ENCODE measurements around the gene CDC123. TPM values are rescaled to one million over a fixed set of nuclear protein-coding genes. Genes with fewer than 3 reads are reported as not detected.
A peak's percentile ranks its signal among the peaks of the same experiment; 100 is the strongest.

Gene CDC123
- total RNA-seq, 1 experiment from 2014 or later: 191 TPM

GRCh38 chr10:12186323-12186722, 9.7 kb upstream of the CDC123 start:
- in situ Hi-C loops (cut with HindIII; ENCODE audit: low pct_unique_long_range_greater_than_20kb, low sequenced_read_pairs): no loop called here
- DNase-seq (ENCODE audit: low read depth): no peak

GRCh38 chr10:12187321-12187905, 8.6 kb upstream of the CDC123 start:
- DNase-seq (ENCODE audit: low read depth): no peak
- in situ Hi-C loops (cut with HindIII; ENCODE audit: low pct_unique_long_range_greater_than_20kb, low sequenced_read_pairs): no loop called here

GRCh38 chr10:12188656-12189055, 7.3 kb upstream of the CDC123 start:
- DNase-seq (ENCODE audit: low read depth): no peak
- in situ Hi-C loops (cut with HindIII; ENCODE audit: low pct_unique_long_range_greater_than_20kb, low sequenced_read_pairs): no loop called here

DNA sequence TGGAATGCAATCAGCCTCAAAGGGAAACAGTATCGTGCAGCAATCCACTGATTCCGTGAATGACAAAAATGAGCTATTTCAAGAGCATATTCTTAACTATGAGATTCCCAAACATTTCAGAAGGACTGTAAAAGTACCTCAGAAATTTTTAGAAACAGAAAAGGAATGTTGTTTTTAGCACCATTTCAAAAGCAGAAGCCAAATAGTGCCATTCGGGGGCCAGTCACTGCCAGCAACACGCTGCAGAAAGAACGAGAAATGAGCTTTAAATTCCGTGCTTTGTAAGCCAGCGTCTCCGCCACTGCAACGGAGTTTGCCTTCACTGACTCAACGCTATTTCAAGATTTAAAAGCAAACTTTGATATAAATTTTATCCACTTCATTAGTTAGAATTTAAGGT, 6.6 kb upstream of the CDC123 start:
- DNase-seq (ENCODE audit: low read depth): no peak
- in situ Hi-C loops (cut with HindIII; ENCODE audit: low pct_unique_long_range_greater_than_20kb, low sequenced_read_pairs): no loop called here

- in situ Hi-C loops (cut with HindIII; ENCODE audit: low pct_unique_long_range_greater_than_20kb, low sequenced_read_pairs): no loop called here
- DNase-seq (ENCODE audit: low read depth): no peak
Measured at GRCh38 chr10:12191715-12192114, 4.3 kb upstream of the CDC123 start.

GRCh38 chr10:12193193-12193592, 2.8 kb upstream of the CDC123 start:
- DNase-seq (ENCODE audit: low read depth): peak; percentile 70

GRCh38 chr10:12194752-12195271, 1.2 kb upstream of the CDC123 start:
- peak; percentile 45 for DNase-seq (ENCODE audit: low read depth)
- in situ Hi-C loops (cut with HindIII; ENCODE audit: low pct_unique_long_range_greater_than_20kb, low sequenced_read_pairs): no loop called here

More at GRCh38 chr10:12193193-12193592, 2.8 kb upstream of the CDC123 start:
- in situ Hi-C loops (cut with HindIII; ENCODE audit: low pct_unique_long_range_greater_than_20kb, low sequenced_read_pairs): no loop called here

- in situ Hi-C loops (cut with HindIII; ENCODE audit: low pct_unique_long_range_greater_than_20kb, low sequenced_read_pairs): no loop called here
- no peak for DNase-seq (ENCODE audit: low read depth)
Measured at GRCh38 chr10:12195281-12195602, 746 bp upstream of the CDC123 start.

DNA sequence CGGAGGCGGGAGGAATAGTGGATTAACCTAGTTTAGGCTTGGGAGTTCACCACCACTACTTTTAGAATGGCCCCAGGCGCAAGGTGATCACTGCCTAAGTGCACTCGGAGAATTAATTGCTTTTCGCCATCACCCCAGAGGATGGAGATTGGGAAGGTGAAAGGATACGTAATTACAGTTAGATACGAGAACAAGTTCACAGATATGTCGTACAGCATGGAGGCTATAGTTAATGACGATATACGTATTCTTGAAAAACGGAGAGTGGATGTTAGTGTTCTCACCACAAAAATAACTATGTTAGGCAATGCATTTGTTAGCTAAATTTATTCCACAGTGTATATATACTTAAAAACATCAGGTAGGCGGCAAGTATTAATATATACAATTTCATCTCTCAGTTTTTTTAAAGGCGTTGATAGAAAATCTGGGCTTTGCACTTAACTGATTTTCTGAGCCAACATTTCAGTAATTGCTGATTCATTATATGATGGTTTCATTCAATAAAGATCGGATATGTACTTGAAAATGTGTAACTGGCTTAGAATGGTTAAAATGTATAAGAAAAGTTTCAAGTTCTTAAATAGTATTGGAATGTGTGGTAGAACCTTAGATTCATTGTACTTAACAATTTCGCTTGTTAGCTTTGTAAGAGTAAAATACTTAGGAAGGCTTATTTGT, 683 bp downstream of the CDC123 start:
- no peak for DNase-seq (ENCODE audit: low read depth)
- in situ Hi-C loops (cut with HindIII; ENCODE audit: low pct_unique_long_range_greater_than_20kb, low sequenced_read_pairs): no loop called here

DNA sequence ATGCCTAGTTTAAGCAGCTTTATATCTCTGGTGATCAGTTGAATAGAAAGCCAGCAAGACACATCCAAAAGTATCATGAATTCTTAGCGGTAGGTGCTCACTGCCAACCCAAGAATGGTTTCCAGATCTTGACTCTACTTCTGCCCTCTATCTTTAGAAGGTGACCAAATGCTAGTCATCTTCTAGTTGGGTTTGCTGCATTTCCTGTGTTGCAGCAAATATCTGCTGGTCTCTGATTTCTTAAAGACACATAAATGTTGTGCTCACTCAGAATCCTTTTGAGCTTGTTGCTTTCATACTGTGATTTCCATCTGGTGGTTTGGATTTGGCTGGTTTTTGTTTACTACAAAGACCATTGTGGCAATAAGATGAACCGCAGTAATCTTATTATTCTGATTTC, 2.2 kb downstream of the CDC123 start:
- DNase-seq (ENCODE audit: low read depth): no peak
- in situ Hi-C loops (cut with HindIII; ENCODE audit: low pct_unique_long_range_greater_than_20kb, low sequenced_read_pairs): no loop called here

- in situ Hi-C loops (cut with HindIII; ENCODE audit: low pct_unique_long_range_greater_than_20kb, low sequenced_read_pairs): no loop called here
- no peak for DNase-seq (ENCODE audit: low read depth)
Measured at GRCh38 chr10:12200850-12201249, 4.9 kb downstream of the CDC123 start.

GRCh38 chr10:12201543-12201942, 5.6 kb downstream of the CDC123 start:
- in situ Hi-C loops (cut with HindIII; ENCODE audit: low pct_unique_long_range_greater_than_20kb, low sequenced_read_pairs): no loop called here
- DNase-seq (ENCODE audit: low read depth): no peak

DNA sequence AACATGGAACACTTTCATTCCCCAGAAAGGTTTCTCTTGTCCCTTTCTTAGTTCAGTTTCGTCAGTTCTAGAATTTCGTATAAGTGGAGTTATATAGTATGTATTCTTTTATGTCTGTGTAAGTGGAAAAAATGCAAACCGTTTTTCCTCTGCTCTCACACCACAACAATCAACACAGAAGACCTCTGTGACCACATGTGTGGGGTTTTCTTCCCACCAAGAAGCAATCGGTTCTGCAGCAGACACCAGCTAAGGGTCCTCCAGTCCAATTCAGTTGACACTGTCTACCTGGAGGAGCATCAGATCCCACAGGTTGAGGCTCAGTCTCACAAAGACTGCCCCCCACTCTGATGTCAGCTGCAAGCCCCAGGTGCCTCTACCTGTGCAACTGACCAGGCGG, 6.2 kb downstream of the CDC123 start:
- in situ Hi-C loops (cut with HindIII; ENCODE audit: low pct_unique_long_range_greater_than_20kb, low sequenced_read_pairs): no loop called here
- no peak for DNase-seq (ENCODE audit: low read depth)

DNA sequence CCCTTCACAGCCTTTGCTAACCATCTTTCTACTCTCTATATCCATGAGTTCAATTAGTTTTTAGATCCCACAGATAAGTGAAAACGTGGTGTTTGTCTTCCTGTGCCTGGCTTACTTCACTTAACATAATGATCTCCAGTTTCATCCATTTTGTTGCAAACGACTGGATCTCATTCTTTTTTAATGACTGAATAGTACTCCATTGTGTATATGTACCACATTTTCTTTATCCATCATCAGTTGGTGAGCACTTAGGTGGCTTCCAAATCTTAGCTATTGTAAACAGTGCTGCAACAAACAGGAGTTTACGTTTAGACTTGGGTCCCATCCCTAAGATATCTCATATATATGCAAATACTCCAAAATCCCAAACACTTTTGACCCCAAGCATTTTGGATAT, 9.1 kb downstream of the CDC123 start:
- in situ Hi-C loops (cut with HindIII; ENCODE audit: low pct_unique_long_range_greater_than_20kb, low sequenced_read_pairs): no loop called here
- no peak for DNase-seq (ENCODE audit: low read depth)

GRCh38 chr10:12207114-12207513, 11.1 kb downstream of the CDC123 start:
- in situ Hi-C loops (cut with HindIII; ENCODE audit: low pct_unique_long_range_greater_than_20kb, low sequenced_read_pairs): no loop called here
- DNase-seq (ENCODE audit: low read depth): no peak

- in situ Hi-C loops (cut with HindIII; ENCODE audit: low pct_unique_long_range_greater_than_20kb, low sequenced_read_pairs): no loop called here
Measured at GRCh38 chr10:12208460-12208859, 12.5 kb downstream of the CDC123 start.

DNA sequence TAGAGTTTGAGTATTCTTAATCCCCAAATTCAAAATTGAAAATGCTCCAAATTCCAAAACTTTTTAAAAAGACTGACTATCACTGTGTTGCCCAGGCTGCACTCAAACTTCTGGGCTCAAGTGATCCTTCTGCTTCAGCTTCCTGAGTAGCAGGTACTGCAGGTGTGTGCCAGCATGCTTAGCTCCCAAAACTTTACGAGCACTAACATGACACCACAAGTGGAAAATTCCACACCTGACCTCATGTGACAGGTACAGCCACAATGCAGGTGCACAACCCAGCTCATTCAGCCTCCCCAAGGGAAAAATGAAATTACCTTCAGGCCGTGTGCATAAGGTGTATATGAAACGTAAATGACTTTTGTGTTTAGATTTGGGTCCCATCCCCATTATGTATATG, 16.5 kb downstream of the CDC123 start:
- in situ Hi-C loops (cut with HindIII; ENCODE audit: low pct_unique_long_range_greater_than_20kb, low sequenced_read_pairs): no loop called here
- DNase-seq (ENCODE audit: low read depth): no peak

More at GRCh38 chr10:12208460-12208859, 12.5 kb downstream of the CDC123 start:
- no peak for DNase-seq (ENCODE audit: low read depth)

GRCh38 chr10:12213621-12214020, 17.6 kb downstream of the CDC123 start:
- no peak for DNase-seq (ENCODE audit: low read depth)
- in situ Hi-C loops (cut with HindIII; ENCODE audit: low pct_unique_long_range_greater_than_20kb, low sequenced_read_pairs): no loop called here

DNA sequence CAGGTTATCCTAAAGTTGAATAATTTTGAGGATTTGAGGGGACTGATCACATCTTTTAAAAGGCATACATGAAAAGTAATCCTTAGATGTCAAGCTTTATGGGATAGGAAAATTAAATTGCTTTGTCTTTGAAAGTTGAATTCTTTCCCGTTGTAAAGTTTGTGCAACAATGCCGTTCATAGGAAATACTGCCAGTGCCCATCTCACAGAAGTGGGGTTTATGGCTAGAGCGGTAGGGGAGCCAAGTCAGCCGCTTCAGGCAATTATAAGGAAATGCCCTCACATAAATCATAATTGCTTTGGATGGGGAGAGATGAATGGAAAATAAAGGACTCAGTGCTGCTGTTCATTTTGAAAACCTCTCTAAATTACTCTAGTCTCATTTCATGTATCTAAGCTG, 18.1 kb downstream of the CDC123 start:
- no peak for DNase-seq (ENCODE audit: low read depth)
- in situ Hi-C loops (cut with HindIII; ENCODE audit: low pct_unique_long_range_greater_than_20kb, low sequenced_read_pairs): no loop called here

DNA sequence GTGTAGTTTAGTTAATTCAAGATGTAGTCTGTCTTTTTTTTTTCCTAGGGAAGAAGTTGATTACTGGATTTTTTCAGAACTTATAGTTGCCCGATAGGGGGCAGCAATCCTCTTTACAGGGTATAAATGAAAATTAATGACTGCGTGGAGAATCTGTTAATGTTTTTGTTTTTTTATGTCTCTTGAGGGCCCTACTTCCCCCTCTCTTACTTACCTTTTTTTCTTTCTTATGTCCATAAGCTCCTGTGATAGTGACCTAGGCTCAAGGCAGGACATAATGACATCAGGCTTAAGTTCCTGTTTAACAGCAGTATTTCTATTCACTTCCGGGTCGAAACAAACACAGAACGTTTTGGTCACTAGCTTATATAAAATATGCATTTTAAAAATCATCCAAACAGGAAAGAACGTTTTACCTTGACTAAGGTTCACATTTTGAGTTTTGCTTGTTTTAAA, 18.8 kb downstream of the CDC123 start:
- in situ Hi-C loops (cut with HindIII; ENCODE audit: low pct_unique_long_range_greater_than_20kb, low sequenced_read_pairs): no loop called here
- peak; percentile 62 for DNase-seq (ENCODE audit: low read depth)
